Stimulated activated CD8-positive, alpha-beta memory T cell treated with anti-CD3 and anti-CD28 coated beads, Interleukin-4, amount 100 ng/mL, for 48 hours (primary cell): ENCODE data around the gene SRGAP2C.
"Not testable (repeated sequence)": the region's sequence is repeated elsewhere in the genome, so short reads cannot be mapped to it uniquely, and the experiment has no call there.

Source experiments
- DNase-seq: peaks from one replicate; pipeline ENCODE4 v3.0.0-alpha.2; 2020

SRGAP2C gene

GRCh38 chr1:121184290-121185127 lies at the start of gene SRGAP2C, which contains the start of gene FAM72B:
Gene SRGAP2C, plus strand, starts transcription at chr1:121184975. Its CDS starts 2,472 bp downstream, at chr1:121187447.
Gene FAM72B, minus strand, starts transcription at chr1:121184340. Its CDS starts 851 bp downstream, at chr1:121183489.
- DNase-seq, result peak; percentile 87

GRCh38 chr1:121140393-121140792 lies 44.4 kb upstream of the SRGAP2C start:
- DNase-seq, result not testable (repeated sequence)

- not testable (repeated sequence) for DNase-seq
These were observed 36.1 kb upstream of the SRGAP2C start for GRCh38 chr1:121148489-121149190.

- not testable (repeated sequence) for DNase-seq
These were observed 33.5 kb upstream of the SRGAP2C start for GRCh38 chr1:121151294-121151693.

- not testable (repeated sequence) for DNase-seq
These were observed 32.0 kb upstream of the SRGAP2C start for GRCh38 chr1:121152788-121153187.

- DNase-seq, result not testable (repeated sequence)
These were observed 30.0 kb upstream of the SRGAP2C start for GRCh38 chr1:121154811-121155210.

GRCh38 chr1:121155671-121156358 lies 29.0 kb upstream of the SRGAP2C start:
- DNase-seq, result not testable (repeated sequence)

GRCh38 chr1:121156958-121157603 lies 27.7 kb upstream of the SRGAP2C start:
- not testable (repeated sequence) for DNase-seq

GRCh38 chr1:121157609-121158008 lies 27.2 kb upstream of the SRGAP2C start:
- not testable (repeated sequence) for DNase-seq

GRCh38 chr1:121160118-121160517 lies 24.7 kb upstream of the SRGAP2C start:
- not testable (repeated sequence) for DNase-seq

- DNase-seq, result not testable (repeated sequence)
These were observed 23.4 kb upstream of the SRGAP2C start for GRCh38 chr1:121161199-121161901.

- not testable (repeated sequence) for DNase-seq
These were observed 20.7 kb upstream of the SRGAP2C start for GRCh38 chr1:121163850-121164757.

GRCh38 chr1:121165296-121165695 lies 19.5 kb upstream of the SRGAP2C start:
- not testable (repeated sequence) for DNase-seq

GRCh38 chr1:121167225-121167738 lies 17.5 kb upstream of the SRGAP2C start:
- DNase-seq, result not testable (repeated sequence)

- not testable (repeated sequence) for DNase-seq
These were observed 16.6 kb upstream of the SRGAP2C start for GRCh38 chr1:121168152-121168668.

- not testable (repeated sequence) for DNase-seq
These were observed 8.1 kb upstream of the SRGAP2C start for GRCh38 chr1:121176649-121177048.

GRCh38 chr1:121178197-121178596 lies 6.6 kb upstream of the SRGAP2C start:
- not testable (repeated sequence) for DNase-seq

GRCh38 chr1:121183867-121184266 lies 908 bp upstream of the SRGAP2C start:
- DNase-seq, result peak; percentile 24

- not testable (repeated sequence) for DNase-seq
These were observed 449 bp downstream of the SRGAP2C start for GRCh38 chr1:121185140-121185708.

- not testable (repeated sequence) for DNase-seq
These were observed 1.4 kb downstream of the SRGAP2C start for GRCh38 chr1:121186191-121186590.
